ENCODE data around the gene KIF19.

DNA sequence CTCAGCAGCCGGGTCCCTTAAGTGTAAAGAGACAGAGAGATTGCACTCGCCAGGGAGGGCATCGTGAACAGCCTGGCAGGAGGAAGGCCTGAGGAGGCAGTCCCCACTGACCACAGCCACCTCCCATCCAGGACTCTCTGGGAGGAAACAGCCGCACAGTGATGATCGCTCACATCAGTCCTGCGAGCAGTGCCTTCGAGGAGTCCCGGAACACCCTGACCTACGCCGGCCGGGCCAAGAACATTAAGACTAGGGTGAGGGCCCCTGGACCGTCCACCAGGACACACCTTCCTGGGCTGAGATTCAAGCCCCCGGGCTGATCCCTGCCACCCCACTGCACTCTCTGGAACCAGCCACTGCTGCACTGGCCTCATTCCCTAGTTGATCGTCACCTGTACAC, 21.6 kb downstream of the KIF19 start:
- no peak for TF ChIP-seq POLR2AphosphoS5 (IDR thresholded peaks at IDR 0.05)
- TF ChIP-seq, protein P1, sequence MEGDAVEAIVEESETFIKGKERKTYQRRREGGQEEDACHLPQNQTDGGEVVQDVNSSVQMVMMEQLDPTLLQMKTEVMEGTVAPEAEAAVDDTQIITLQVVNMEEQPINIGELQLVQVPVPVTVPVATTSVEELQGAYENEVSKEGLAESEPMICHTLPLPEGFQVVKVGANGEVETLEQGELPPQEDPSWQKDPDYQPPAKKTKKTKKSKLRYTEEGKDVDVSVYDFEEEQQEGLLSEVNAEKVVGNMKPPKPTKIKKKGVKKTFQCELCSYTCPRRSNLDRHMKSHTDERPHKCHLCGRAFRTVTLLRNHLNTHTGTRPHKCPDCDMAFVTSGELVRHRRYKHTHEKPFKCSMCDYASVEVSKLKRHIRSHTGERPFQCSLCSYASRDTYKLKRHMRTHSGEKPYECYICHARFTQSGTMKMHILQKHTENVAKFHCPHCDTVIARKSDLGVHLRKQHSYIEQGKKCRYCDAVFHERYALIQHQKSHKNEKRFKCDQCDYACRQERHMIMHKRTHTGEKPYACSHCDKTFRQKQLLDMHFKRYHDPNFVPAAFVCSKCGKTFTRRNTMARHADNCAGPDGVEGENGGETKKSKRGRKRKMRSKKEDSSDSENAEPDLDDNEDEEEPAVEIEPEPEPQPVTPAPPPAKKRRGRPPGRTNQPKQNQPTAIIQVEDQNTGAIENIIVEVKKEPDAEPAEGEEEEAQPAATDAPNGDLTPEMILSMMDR (IDR thresholded peaks at IDR 0.05), result no peak
- no peak for TF ChIP-seq POLR2A (IDR thresholded peaks at IDR 0.05)
- no peak for TF ChIP-seq EP300 (IDR thresholded peaks at IDR 0.05)
